K562 (cell line): Measurements from ENCODE around the gene COG7. TPM values are rescaled to one million over a fixed set of nuclear protein-coding genes. Genes with fewer than 3 reads are reported as not detected.

Experiments
- ATAC-seq: fragments of 200-7000 bp; cut with Tn5 transposase; 3 replicates; pipeline ENCODE4 v1.9.1; 2020; ENCODE audit warnings: moderate library complexity
- BruUV-seq: library from RNA; stranded (reverse); fragments of 400-500 nt; replicated peaks from 2 replicates; lab custom pipeline; 2021; lab: Mats Ljungman, UMichigan
- CTCF ChIA-PET: fragments of 300-600 bp; formaldehyde crosslinking; extraction: SDS; loops from one replicate; lab custom pipeline; 2021; ENCODE audit warnings: low intra/inter-chr PET ratio; lab: Yijun Ruan, JAX
- POLR2A ChIA-PET: fragments of 300-600, 350-650 bp; sonication (Branson Sonifier 250); formaldehyde crosslinking; extraction: SDS; loops from one replicate; lab custom pipeline; 2021; ENCODE audit warnings: antibody characterized with exemption, inconsistent platforms; lab: Yijun Ruan, JAX
- DNase-seq, 4 experiments: peaks; one replicate each; pipeline versions ENCODE4 v3.0.0 to v3.0.0-alpha.2; 2011 to 2018; ENCODE audit warnings: low spot score in 3 of 4, mixed read lengths in 3 of 4; ENCODE audit errors: extremely low read depth in 1 of 4
- FAIRE-seq: peaks from 2 replicates; lab custom pipeline; 2011; peaks lifted over from hg19 to GRCh38; lab: Jason Lieb, UNC
- H2AFZ ChIP-seq: 2 replicates; pipeline ENCODE4 v1.6.0; 2011; ENCODE audit warnings: low read depth, low read length, control low read depth, inconsistent platforms
- H3K27ac ChIP-seq: fragments of 200-600 bp; 3 replicates; pipeline ENCODE4 v1.8.0; 2011; ENCODE audit warnings: low read depth, mild to moderate bottlenecking, control low read depth, inconsistent platforms, low read length, moderate library complexity, mixed read lengths; ENCODE audit errors: extremely low read depth
- H3K27me3 ChIP-seq, 2 experiments: fragments of 300-600 bp in 1 of 2; 2 replicates in 1 of 2; 3 replicates in 1 of 2; pipeline versions ENCODE4 v1.6.0 to v1.8.0; 2011; ENCODE audit warnings: inconsistent platforms in 2 of 2, low read length in 2 of 2, mild to moderate bottlenecking in 1 of 2, mixed read lengths in 1 of 2, moderate library complexity in 1 of 2; ENCODE audit not compliant: control insufficient read depth in 2 of 2, insufficient read depth in 2 of 2
- H3K36me3 ChIP-seq: fragments of 300-600 bp; 3 replicates; pipeline ENCODE4 v1.8.0; 2011; ENCODE audit warnings: mild to moderate bottlenecking, low read length, inconsistent platforms; ENCODE audit not compliant: control insufficient read depth, insufficient read depth
- H3K4me1 ChIP-seq, 2 experiments: fragments of 200-600 bp in 1 of 2; replicated peaks in 1 of 2; 2 replicates in 1 of 2; 3 replicates in 1 of 2; pipeline versions ENCODE4 v1.5.1 to v1.8.0; 2011; ENCODE audit warnings: inconsistent platforms in 2 of 2, low read length in 2 of 2, mild to moderate bottlenecking in 1 of 2, mixed read lengths in 1 of 2, moderate library complexity in 1 of 2; ENCODE audit not compliant: control insufficient read depth in 2 of 2, insufficient read depth in 2 of 2
- H3K4me2 ChIP-seq: 2 replicates; pipeline ENCODE4 v1.6.1; 2011; ENCODE audit warnings: low read length, control low read depth, inconsistent platforms, mixed read lengths; ENCODE audit not compliant: insufficient read depth
- H3K4me3 ChIP-seq: fragments of 200-600 bp; sonication (generic), shearing (Covaris generic); 2 replicates; pipeline ENCODE4 v1.5.1; 2016; ENCODE audit warnings: control low read depth, inconsistent platforms
- H3K79me2 ChIP-seq: fragments of 200-600 bp; 3 replicates; pipeline ENCODE4 v1.8.0; 2011; ENCODE audit warnings: low read length, inconsistent platforms; ENCODE audit not compliant: control insufficient read depth, insufficient read depth
- H3K9ac ChIP-seq, 2 experiments: 2 replicates each; pipeline versions ENCODE4 v1.6.0 to v1.6.1; 2011; ENCODE audit warnings: low read depth in 2 of 2, low read length in 2 of 2, control low read depth in 1 of 2, inconsistent platforms in 1 of 2, mild to moderate bottlenecking in 1 of 2, mixed read lengths in 1 of 2; ENCODE audit not compliant: insufficient read depth in 1 of 2
- H3K9me1 ChIP-seq: one replicate; pipeline ENCODE4 v1.6.0; 2011; ENCODE audit warnings: inconsistent platforms, mild to moderate bottlenecking, low read length, moderate library complexity; ENCODE audit not compliant: control insufficient read depth, insufficient read depth
- H3K9me3 ChIP-seq: replicated peaks from 2 replicates; pipeline ENCODE4 v1.5.1; 2011; ENCODE audit warnings: low read depth, low read length, inconsistent platforms; ENCODE audit not compliant: control insufficient read depth, insufficient read depth
- H4K20me1 ChIP-seq: replicated peaks from 2 replicates; pipeline ENCODE4 v1.6.1; 2011; ENCODE audit warnings: low read length, inconsistent platforms, mixed read lengths; ENCODE audit not compliant: control insufficient read depth, insufficient read depth
- ZBTB7A ChIP-seq: IDR thresholded peaks from 2 replicates; pipeline ENCODE4 v1.6.1; 2011; ENCODE audit warnings: low read depth, mild to moderate bottlenecking, low read length, moderate library complexity, borderline replicate concordance; ENCODE audit not compliant: control insufficient read depth
- ZNF512 ChIP-seq: IDR thresholded peaks from 2 replicates; pipeline ENCODE4 v1.6.1; 2016; ENCODE audit warnings: missing genetic modification characterization, missing compliant biosample characterization
- WGBS: fragments of 100-300 bp; shearing (Covaris generic); methylation state at CpG from one replicate; pipeline ENCODE4 v1.1.6; 2016; ENCODE audit warnings: low coverage, mixed read lengths; ENCODE audit not compliant: insufficient coverage; ENCODE audit errors: missing lambda C conversion rate; 5-methylcytosine and 5-hydroxymethylcytosine counted together
- in situ Hi-C: fragments of 300-500 bp; cut with MboI; formaldehyde crosslinking; loops from 4 replicates; pipeline ENCODE4 v1.15.0; 2018; ENCODE audit warnings: inconsistent platforms, mixed read lengths
- intact Hi-C: fragments of 100-400 bp; cut with micrococcal nuclease; formaldehyde crosslinking; loops from 2 replicates; pipeline ENCODE4 v1.14.2; 2022
- polyA plus RNA-seq, 8 experiments: library from polyadenylated mRNA; depleted of rRNA in 4 of 8; stranded (reverse) in 5 of 8; unstranded in 3 of 8; fragments of >200 nt; fragmentation: Nextera tagmentation in 2 of 8; fragmentation: Illumina TruSeq in 1 of 8; extraction: Ambion mirVana in 2 of 8; extraction: Trizol in 1 of 8; gene quantifications; 2 replicates each; pipeline versions ENCODE4 v1.2.1 to v1.2.3, GENCODE V29; 2011 to 2014; ENCODE audit warnings: inconsistent platforms in 1 of 8, missing spikeins in 1 of 8
- total RNA-seq, 7 experiments: library from RNA; depleted of rRNA in 6 of 7; stranded (reverse); fragments of >200 nt in 6 of 7; fragmentation: Illumina TruSeq in 2 of 7; extraction: Trizol in 2 of 7; gene quantifications; 2 replicates each; pipeline versions ENCODE4 v1.2.1 to v1.2.3, GENCODE V29; 2011 to 2021; ENCODE audit warnings: low replicate concordance in 1 of 7

The COG7 gene
- total and polyA plus RNA-seq, 9 of the 15 experiments (the other 6 are each of a cell fraction or from before 2014, with no cell fraction given) = 3.8 to 17.6 (median 13.4) TPM

DNA sequence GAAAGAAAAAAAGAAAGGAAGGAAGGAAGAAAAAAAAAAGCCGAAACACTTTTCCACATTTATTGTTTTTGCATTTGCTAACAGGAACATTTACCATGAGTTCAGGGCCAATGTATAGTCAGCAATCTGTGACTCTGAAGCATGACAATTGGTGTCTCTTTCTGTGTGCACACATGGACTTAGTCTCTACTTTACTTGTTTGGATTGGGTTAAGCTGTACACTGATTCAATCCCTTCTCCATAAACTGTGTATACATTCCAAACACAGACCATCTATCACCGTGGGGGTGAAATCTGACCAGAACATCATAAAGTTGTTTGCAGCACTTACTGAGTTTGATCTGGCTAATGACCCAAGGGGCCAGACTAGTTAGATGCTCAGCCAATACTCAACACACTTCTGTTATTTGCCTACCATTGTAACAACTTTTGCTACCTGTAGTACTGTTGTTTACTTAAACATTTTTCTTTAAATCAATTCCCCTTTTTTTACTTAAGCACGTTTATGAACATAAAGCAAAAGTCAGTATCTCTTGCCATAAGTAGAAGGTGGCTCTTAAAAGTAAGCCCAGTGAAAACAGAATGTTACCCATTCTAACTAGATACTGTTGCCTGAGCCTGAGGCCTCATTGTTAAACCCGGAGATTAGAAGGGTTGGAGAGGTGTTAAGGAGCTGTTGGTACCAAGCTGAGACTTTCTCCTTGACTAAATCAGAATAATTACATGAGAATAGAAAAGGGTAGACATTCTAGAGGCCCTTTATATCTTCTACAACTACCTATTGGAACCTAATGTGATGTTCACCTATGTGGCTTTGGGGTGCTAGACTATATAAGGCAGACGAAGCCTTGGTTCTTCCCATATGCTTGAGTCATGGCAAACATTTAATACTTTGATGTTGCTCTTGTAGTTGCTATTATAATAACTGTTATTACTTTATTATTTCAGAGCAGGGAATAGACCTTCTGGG, 109.1 kb downstream of the COG7 start:
- Histone ChIP-seq H3K79me2 (no peaks in the 10 kb centered on the region), H3K27me3 (peaks cover 10 to 27% of the 10 kb centered on the region in 2 experiments; a peak in 4 of 5 replicates), H3K4me3 (no peak overlapping the region), H3K4me1 (peaks cover 0 to 4% of the 10 kb centered on the region in 2 experiments; a peak in 1 of 5 replicates), H3K4me2 (no peak overlapping the region), H3K9me3 (no peaks in the 10 kb centered on the region), H3K9ac (no peak overlapping the region), H4K20me1 (no peaks in the 10 kb centered on the region)
- DNase-seq (no peak), FAIRE-seq (no peak), ATAC-seq (no peak)
- intact Hi-C loops (no loop called here), in situ Hi-C loops (no loop called here)
- BruUV-seq = no TSS peak
- WGBS = 0% methylated on average over 5 of the region's 5 CpGs
- CTCF ChIA-PET = no interaction called here
- TF ChIP-seq ZNF512 (peak; percentile 74), ZBTB7A (no peak)
- TF ChIP-seq, all 486 proteins: peak for 1
- Histone ChIP-seq H2AFZ (no peak overlapping the region), H3K9me1 (no peaks in the 10 kb centered on the region), H3K36me3 (no peaks in the 10 kb centered on the region), H3K27ac (no peak overlapping the region)
- POLR2A ChIA-PET = no interaction called here
